Panc1 (cell line): Measurements from ENCODE around the gene TBX20. TPM values are rescaled to one million over a fixed set of nuclear protein-coding genes. Genes with fewer than 3 reads are reported as not detected.

ENCODE experiments used
- ATAC-seq: fragments of 200-7000 bp; cut with Tn5 transposase; 2 replicates; pipeline ENCODE4 v1.9.1; 2020; ENCODE audit warnings: mild to moderate bottlenecking, moderate library complexity
- BruUV-seq: library from RNA; stranded (reverse); fragments of 400-500 nt; replicated peaks from 2 replicates; lab custom pipeline; 2021; lab: Mats Ljungman, UMichigan
- CTCF ChIA-PET: fragments of 300-600 bp; sonication (Branson Sonifier 250); formaldehyde crosslinking; loops from one replicate; lab custom pipeline; 2022; ENCODE audit warnings: antibody characterized with exemption; lab: Charles Lee
- POLR2A ChIA-PET: fragments of 300-600 bp; sonication (Branson Sonifier 250); formaldehyde crosslinking; loops from one replicate; lab custom pipeline; 2022; ENCODE audit warnings: antibody characterized with exemption; lab: Charles Lee
- DNase-seq: peaks from one replicate; pipeline ENCODE4 v3.0.0-alpha.2; 2010; ENCODE audit warnings: low read depth, low spot score
- H3K27ac ChIP-seq: 2 replicates; pipeline ENCODE4 v1.5.1; 2011; ENCODE audit warnings: mild to moderate bottlenecking, low read length, inconsistent platforms
- H3K27me3 ChIP-seq: fragments of 200-500 bp; sonication (Bioruptor generic); 2 replicates; pipeline ENCODE4 v1.6.0; 2014; ENCODE audit warnings: low read length, inconsistent platforms; ENCODE audit not compliant: control insufficient read depth, insufficient read depth
- H3K36me3 ChIP-seq: fragments of 200-500 bp; sonication (Bioruptor generic); 2 replicates; pipeline ENCODE4 v1.5.1; 2014; ENCODE audit warnings: inconsistent platforms, mild to moderate bottlenecking, low read length, moderate library complexity; ENCODE audit not compliant: control insufficient read depth, insufficient read depth
- H3K4me1 ChIP-seq: 2 replicates; pipeline ENCODE4 v1.5.1; 2011; ENCODE audit warnings: inconsistent platforms, mild to moderate bottlenecking, low read length, moderate library complexity; ENCODE audit not compliant: control insufficient read depth, insufficient read depth
- H3K4me3 ChIP-seq, 2 experiments: 2 replicates each; pipeline ENCODE4 v1.5.1; 2011 to 2012; ENCODE audit warnings: low read depth in 2 of 2, low read length in 2 of 2, mild to moderate bottlenecking in 2 of 2, inconsistent platforms in 1 of 2, moderate library complexity in 1 of 2
- H3K9me3 ChIP-seq: fragments of 200-500 bp; sonication (Bioruptor generic); 2 replicates; pipeline ENCODE4 v1.5.1; 2014; ENCODE audit warnings: low read depth, mild to moderate bottlenecking, inconsistent platforms, low read length, moderate library complexity; ENCODE audit not compliant: control insufficient read depth, insufficient read depth
- POLR2AphosphoS5 ChIP-seq: IDR thresholded peaks from 2 replicates; pipeline ENCODE4 v1.6.1; 2012; ENCODE audit warnings: mild to moderate bottlenecking, low read depth, low read length, moderate library complexity
- REST ChIP-seq, 2 experiments: IDR thresholded peaks; 2 replicates each; pipeline ENCODE4 v1.6.1; 2011 to 2012; ENCODE audit warnings: low read depth in 2 of 2, control low read depth in 1 of 2, low read length in 1 of 2, mild to moderate bottlenecking in 1 of 2, moderate library complexity in 1 of 2; ENCODE audit not compliant: insufficient read depth in 1 of 2
- SIN3A ChIP-seq: IDR thresholded peaks from 2 replicates; pipeline ENCODE4 v1.6.1; 2012; ENCODE audit warnings: low read depth, mild to moderate bottlenecking, low read length, moderate library complexity, borderline replicate concordance; ENCODE audit not compliant: insufficient read depth
- TCF7L2 ChIP-seq: IDR thresholded peaks from 2 replicates; pipeline ENCODE4 v1.6.1; 2011; ENCODE audit warnings: mild to moderate bottlenecking, low read depth, low read length, inconsistent platforms
- in situ Hi-C: cut with HindIII; loops from 2 replicates; pipeline ENCODE4 v1.10.0; 2016; ENCODE audit warnings: low sequenced_read_pairs, low pct_unique_long_range_greater_than_20kb
- intact Hi-C: fragments of 100-400 bp; cut with micrococcal nuclease; formaldehyde crosslinking; loops from one replicate; pipeline ENCODE4 v1.10.0; 2022; ENCODE audit not compliant: unreplicated experiment
- total RNA-seq: library from RNA; stranded (reverse); gene quantifications from one replicate; pipeline ENCODE4 v1.2.1, GENCODE V29; 2021; ENCODE audit not compliant: unreplicated experiment
- TF ChIP-seq, protein P1 (sequence below): fragments of 450-650 bp; IDR thresholded peaks from 2 replicates; pipeline ENCODE4 v1.5.1; 2017; ENCODE audit warnings: mild to moderate bottlenecking

The TBX20 gene
- total RNA-seq, 1 experiment from 2014 or later = not detected

DNA sequence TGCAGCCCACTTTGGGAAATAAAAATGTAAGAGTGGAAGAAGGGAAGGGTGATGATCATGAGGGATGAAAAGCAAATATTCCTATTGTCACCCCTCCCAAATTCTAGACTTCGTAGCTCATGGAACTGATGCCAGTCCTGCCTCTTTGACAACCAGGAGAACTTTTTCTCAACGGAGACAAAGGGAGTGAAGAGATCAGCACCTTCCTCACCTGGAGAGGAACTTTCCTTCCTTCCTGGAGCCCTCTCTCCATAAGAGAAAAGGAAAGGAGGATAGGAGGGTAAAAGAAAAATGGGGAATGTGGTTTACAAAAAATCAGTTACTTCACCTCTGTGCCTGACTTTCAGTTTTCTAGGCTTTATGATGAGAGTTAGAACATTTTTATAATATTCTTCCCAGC is 3.4 kb downstream of the TBX20 start:
- Histone ChIP-seq H3K27me3 (peaks cover 56% of the 10 kb centered on the region), H3K9me3 (no peaks in the 10 kb centered on the region), H3K4me3 (no peak overlapping the region), H3K4me1 (no peaks in the 10 kb centered on the region), H3K27ac (no peak overlapping the region), H3K36me3 (no peaks in the 10 kb centered on the region)
- in situ Hi-C loops = no loop called here
- BruUV-seq = no TSS peak
- intact Hi-C loops = no loop called here
- POLR2A ChIA-PET = no interaction called here
- TF ChIP-seq SIN3A = no peak
- TF ChIP-seq, protein P1, sequence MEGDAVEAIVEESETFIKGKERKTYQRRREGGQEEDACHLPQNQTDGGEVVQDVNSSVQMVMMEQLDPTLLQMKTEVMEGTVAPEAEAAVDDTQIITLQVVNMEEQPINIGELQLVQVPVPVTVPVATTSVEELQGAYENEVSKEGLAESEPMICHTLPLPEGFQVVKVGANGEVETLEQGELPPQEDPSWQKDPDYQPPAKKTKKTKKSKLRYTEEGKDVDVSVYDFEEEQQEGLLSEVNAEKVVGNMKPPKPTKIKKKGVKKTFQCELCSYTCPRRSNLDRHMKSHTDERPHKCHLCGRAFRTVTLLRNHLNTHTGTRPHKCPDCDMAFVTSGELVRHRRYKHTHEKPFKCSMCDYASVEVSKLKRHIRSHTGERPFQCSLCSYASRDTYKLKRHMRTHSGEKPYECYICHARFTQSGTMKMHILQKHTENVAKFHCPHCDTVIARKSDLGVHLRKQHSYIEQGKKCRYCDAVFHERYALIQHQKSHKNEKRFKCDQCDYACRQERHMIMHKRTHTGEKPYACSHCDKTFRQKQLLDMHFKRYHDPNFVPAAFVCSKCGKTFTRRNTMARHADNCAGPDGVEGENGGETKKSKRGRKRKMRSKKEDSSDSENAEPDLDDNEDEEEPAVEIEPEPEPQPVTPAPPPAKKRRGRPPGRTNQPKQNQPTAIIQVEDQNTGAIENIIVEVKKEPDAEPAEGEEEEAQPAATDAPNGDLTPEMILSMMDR = no peak
- TF ChIP-seq TCF7L2 = no peak
- no peak for ATAC-seq
- CTCF ChIA-PET = no interaction called here
- no peak for DNase-seq

DNA sequence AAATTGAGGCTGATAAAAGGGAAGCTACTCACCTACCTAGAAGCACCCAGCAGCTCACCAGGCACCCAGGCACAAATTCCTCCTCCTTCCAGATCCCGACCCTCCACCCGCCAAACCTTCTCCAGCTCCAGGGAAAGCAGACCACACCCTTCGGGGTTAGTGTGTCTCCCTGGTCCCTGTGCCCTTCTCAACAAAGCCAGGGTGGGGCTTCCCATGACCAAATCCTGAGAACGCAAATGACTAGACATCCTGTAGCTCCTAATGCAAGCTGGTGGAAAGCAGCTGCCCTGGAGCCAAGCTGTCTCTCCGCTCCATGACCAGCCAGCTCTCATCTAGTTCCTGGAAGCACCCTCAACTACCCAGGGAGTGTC is 4.4 kb downstream of the TBX20 start:
- intact Hi-C loops (no loop called here), in situ Hi-C loops (no loop called here)
- no peaks in the 10 kb centered on the region for H3K4me1 ChIP-seq
- peaks cover 58% of the 10 kb centered on the region for H3K27me3 ChIP-seq
- H3K9me3 ChIP-seq = no peaks in the 10 kb centered on the region
- no peaks in the 10 kb centered on the region for H3K36me3 ChIP-seq
- H3K4me3 ChIP-seq = no peak overlapping the region
- DNase-seq = no peak
- ChIA-PET POLR2A (no interaction called here), CTCF (no interaction called here)
- no peak; the same call in 1 of the 2 replicates for ATAC-seq
- H3K27ac ChIP-seq = no peak overlapping the region
- TF ChIP-seq, protein P1 = no peak
- no peak for TF ChIP-seq POLR2AphosphoS5
- TF ChIP-seq TCF7L2 = no peak
- no peak for TF ChIP-seq REST (IDR thresholded peaks at IDR 0.05; ENCODE audit: insufficient read depth in 1 of 2, low read depth in 2 of 2, low read length in 1 of 2)
- no peak for TF ChIP-seq SIN3A
- no TSS peak for BruUV-seq
